ENCODE data around the gene SPEG.

SPEG gene

GRCh38 chr2:219461047-219461514 is 26.4 kb downstream of the SPEG start:
- no peak for DNase-seq (ENCODE audit: low read depth in 2 of 2)

- DNase-seq (ENCODE audit: low read depth in 2 of 2): no peak
These were observed 27.0 kb downstream of the SPEG start for GRCh38 chr2:219461669-219462068.

- DNase-seq (ENCODE audit: low read depth in 2 of 2): no peak
These were observed 27.7 kb downstream of the SPEG start for GRCh38 chr2:219462349-219462748.

GRCh38 chr2:219464286-219465032 is 29.8 kb downstream of the SPEG start:
- DNase-seq (ENCODE audit: low read depth in 2 of 2): no peak

- DNase-seq (ENCODE audit: low read depth in 2 of 2): no peak
These were observed 31.3 kb downstream of the SPEG start for GRCh38 chr2:219465659-219466561.

GRCh38 chr2:219466816-219467735 is 32.4 kb downstream of the SPEG start:
- DNase-seq (ENCODE audit: low read depth in 2 of 2): no peak

GRCh38 chr2:219467736-219468075 is 33.1 kb downstream of the SPEG start:
- DNase-seq (ENCODE audit: low read depth in 2 of 2): no peak

- no peak for DNase-seq (ENCODE audit: low read depth in 2 of 2)
These were observed 34.0 kb downstream of the SPEG start for GRCh38 chr2:219468410-219469185.

- no peak for DNase-seq (ENCODE audit: low read depth in 2 of 2)
These were observed 34.6 kb downstream of the SPEG start for GRCh38 chr2:219469186-219469724.

- no peak for DNase-seq (ENCODE audit: low read depth in 2 of 2)
These were observed 35.8 kb downstream of the SPEG start for GRCh38 chr2:219470429-219470828.

GRCh38 chr2:219471476-219472371 is 37.1 kb downstream of the SPEG start:
- no peak for DNase-seq (ENCODE audit: low read depth in 2 of 2)

- no peak for DNase-seq (ENCODE audit: low read depth in 2 of 2)
These were observed 38.1 kb downstream of the SPEG start for GRCh38 chr2:219472629-219473187.

GRCh38 chr2:219473511-219473910 is 38.9 kb downstream of the SPEG start:
- DNase-seq (ENCODE audit: low read depth in 2 of 2): no peak

- DNase-seq (ENCODE audit: low read depth in 2 of 2): no peak
These were observed 39.8 kb downstream of the SPEG start for GRCh38 chr2:219474285-219475060.

- no peak for DNase-seq (ENCODE audit: low read depth in 2 of 2)
These were observed 40.6 kb downstream of the SPEG start for GRCh38 chr2:219475278-219475677.

GRCh38 chr2:219475697-219476651 is 41.3 kb downstream of the SPEG start:
- DNase-seq (ENCODE audit: low read depth in 2 of 2): no peak

GRCh38 chr2:219476652-219477151 is 42.1 kb downstream of the SPEG start:
- DNase-seq (ENCODE audit: low read depth in 2 of 2): no peak

Data from stimulated activated CD8-positive, alpha-beta memory T cell treated with anti-CD3 and anti-CD28 coated beads, Interleukin-15, amount 100 ng/mL, for 4 hours (primary cell).